ENCODE measurements around the gene ZNF865. TPM values are rescaled to one million over a fixed set of nuclear protein-coding genes. Genes with fewer than 3 reads are reported as not detected.
A peak's percentile ranks its signal among the peaks of the same experiment; 100 is the strongest.

The ZNF865 gene
- total RNA-seq, 1 experiment from 2014 or later: 1.0 TPM

DNA sequence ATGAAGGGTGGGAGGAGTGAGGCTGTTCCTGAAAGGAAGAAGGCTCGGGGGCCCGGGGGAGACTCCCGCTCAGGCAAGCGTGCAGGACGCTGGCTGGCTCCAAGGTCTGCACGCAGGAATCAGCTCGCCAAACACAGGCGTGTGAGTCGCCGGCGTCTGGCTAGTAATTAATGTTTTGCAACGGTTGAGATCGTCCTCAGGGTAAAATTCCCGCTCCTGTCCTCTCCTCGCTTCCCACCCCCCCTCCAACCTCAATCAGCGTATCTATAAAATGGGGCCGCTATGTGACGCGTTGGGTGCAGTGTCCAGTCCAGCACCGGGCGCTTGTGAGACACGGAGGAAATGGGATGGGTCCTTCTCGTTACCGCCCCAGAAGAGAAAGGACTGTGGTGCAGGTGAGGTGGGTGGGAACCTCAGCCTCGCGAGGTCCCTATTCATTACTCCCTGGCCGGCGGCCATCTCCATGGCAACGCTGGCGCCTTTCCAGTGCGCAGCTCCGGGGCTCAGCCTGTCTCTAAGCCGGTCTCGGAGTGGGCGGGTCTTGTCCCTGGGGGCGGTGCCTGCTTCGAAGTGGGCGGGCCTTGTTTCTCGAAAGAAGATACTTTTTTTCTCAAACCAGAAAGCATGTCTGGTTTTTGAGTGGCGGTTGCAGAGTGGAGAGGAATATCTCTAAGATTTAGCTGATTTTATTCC, 18.3 kb upstream of the ZNF865 start:
- DNase-seq (ENCODE audit: low spot score): peak; percentile 95

- no peak for DNase-seq (ENCODE audit: low spot score)
Measured at GRCh38 chr19:55588738-55589137, 16.7 kb upstream of the ZNF865 start.

- no peak for DNase-seq (ENCODE audit: low spot score)
Measured at GRCh38 chr19:55590109-55590508, 15.3 kb upstream of the ZNF865 start.

GRCh38 chr19:55590617-55591016, 14.8 kb upstream of the ZNF865 start:
- DNase-seq (ENCODE audit: low spot score): no peak

DNA sequence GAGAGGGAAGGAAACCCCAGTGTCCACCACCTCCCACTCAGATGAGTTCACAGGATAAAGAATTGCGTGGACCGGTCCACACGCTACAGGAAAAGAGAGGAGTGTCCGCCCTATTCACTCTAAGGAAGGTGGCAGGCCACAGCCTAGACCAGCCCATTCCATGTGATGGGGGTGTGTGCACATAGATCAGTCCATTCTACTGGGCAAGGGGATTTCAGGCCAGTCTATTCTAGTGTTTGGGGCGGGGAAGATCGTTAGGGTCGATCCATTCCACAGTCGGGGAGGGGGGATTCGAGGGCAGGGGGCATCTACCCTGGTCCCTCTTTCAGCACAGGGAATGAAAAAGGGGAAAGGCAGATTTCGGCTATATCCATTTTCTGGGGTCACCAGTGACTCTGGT, 13.9 kb upstream of the ZNF865 start:
- no peak for DNase-seq (ENCODE audit: low spot score)

DNA sequence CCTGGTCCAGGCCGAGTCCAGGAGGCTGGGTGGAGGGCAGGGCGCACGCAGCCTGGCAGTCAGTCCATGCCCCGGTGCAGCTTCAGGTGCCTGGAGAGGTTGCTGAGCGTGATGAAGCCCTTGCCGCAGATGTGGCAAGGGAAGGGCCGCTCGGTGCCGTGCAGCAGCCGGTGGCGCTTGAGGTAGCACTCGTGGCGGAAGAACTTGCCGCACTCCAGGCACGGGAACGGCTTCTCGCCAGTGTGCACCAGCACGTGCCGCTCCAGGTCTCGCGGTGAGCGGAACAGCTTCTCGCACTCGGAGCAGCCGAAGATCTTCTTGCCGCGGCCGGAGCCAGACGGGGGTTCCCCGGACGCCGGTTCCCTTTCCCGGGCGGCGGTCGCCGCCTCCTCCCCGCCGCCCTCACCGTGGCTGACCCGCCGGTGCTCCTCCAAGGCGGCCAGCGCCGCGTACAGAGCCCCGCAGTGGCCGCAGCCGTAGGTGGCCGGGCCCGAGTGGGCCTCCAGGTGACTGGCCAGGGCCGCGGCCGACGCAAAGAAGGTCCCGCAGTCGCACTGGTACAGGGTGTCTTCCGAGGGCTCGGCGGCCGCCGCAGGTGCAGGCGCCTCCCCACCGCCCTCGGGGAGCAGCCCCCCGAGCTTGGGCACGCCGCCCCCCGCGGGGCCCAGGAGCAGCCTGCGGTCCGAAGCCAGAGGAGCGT, 12.9 kb upstream of the ZNF865 start:
- no peak for DNase-seq (ENCODE audit: low spot score)

DNA sequence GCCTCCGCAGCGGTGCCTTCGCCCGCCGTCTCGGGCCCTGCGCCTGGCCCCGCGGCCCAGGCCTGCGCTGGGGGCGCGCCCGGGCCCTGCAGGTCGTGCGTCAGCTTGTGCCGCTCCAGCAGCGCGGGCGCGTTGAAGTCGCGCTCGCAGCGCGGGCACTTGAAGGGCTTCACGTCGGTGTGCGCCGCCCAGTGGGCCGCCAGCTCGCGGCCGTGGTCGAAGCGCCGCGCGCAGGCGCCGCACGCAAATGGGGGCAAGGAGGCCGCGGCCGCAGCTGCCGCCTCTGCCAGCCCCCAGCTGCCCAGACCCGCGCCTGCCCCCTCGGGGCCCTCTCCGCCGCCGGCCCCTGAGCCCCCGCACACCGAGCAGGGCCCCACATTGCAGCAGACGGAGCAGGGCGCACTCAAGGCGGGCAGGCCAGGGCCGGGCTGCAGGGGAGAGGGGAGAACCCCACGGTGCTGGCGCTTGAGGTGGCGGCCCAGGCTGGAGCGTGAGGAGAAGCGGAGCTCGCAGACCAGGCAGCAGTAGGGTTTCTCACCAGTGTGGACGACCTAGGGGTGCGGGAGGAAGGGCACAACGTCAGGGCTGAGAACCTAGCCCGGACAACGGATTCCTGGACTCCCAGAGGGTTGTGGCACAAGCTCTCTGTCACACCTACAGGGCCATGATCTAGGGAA, 12.2 kb upstream of the ZNF865 start:
- DNase-seq (ENCODE audit: low spot score): no peak

DNA sequence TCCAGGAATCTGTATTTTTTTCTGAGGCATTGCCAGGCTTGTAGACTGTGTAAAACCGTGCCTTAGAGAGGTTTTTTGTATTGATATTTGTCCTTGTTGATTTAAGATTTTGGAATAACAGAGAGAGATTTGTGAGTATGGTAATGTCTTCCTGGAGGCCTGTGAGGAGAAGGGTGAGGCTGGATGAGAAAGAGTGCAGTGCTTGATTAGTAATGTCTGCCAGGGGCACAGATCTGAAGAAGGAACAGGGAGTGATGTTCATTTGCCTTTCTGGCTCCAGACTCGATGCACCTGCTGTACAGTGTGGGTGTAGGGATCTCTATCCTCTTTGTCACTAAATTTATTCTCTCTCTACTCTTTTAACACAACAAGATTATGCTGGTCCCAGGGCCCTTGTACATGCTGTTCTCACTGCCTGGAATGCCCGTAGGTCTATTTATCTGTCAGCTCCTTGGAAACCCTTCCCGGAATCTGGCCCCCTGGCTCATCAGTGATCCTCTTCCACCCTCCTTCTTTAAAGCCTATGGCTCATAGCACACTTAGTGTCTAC, 10.4 kb upstream of the ZNF865 start:
- no peak for DNase-seq (ENCODE audit: low spot score)

GRCh38 chr19:55596304-55596703, 9.1 kb upstream of the ZNF865 start:
- no peak for DNase-seq (ENCODE audit: low spot score)

- DNase-seq (ENCODE audit: low spot score): no peak
Measured at GRCh38 chr19:55597501-55597921, 7.9 kb upstream of the ZNF865 start.

DNA sequence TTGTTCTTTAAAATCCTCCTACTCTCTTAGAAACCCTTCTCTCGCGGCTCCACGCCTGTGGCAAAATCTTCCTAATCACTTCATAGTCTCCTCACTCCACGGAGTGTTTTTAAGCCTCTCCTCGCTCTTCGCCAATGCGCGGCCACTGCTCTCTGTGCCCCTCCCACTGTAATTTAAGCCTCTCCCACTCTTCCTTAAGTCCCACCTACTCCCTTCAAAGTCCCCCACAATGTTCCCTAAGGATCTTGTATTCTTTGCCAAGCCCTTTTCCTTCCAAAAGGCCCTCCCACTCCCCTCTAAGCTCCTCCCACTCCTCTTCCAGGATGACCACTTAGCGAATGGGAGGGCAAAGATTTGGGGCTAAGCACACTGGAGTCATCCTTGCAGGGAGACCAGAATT, 7.4 kb upstream of the ZNF865 start:
- DNase-seq (ENCODE audit: low spot score): no peak

GRCh38 chr19:55598719-55599467, 6.6 kb upstream of the ZNF865 start:
- peak; percentile 99 for DNase-seq (ENCODE audit: low spot score)

DNA sequence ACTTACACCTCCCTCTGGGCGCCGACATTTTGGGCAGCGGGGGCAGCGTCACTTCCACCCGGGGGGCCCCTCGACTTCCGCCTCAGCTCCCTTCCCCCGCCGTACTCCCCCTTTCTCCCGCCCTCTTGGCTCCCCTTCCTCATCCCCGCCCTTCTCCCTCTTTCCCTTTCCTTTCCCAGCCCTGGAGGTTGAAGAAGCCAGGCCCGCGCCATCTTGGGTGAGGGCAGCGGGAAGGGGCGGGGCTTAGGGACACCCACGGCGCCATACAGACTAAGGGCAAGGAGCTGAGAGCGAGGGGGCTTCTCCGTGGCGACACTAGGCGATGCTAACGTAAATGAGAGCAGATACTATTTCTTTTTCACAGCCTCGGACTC, 6.0 kb upstream of the ZNF865 start, which contains the start of gene FIZ1:
Gene FIZ1 (minus strand): TSS at position 50 of the 374 bp plus-strand sequence. CDS start 1,652 bp downstream, outside the sequence.
- DNase-seq (ENCODE audit: low spot score): peak; percentile 100

DNA sequence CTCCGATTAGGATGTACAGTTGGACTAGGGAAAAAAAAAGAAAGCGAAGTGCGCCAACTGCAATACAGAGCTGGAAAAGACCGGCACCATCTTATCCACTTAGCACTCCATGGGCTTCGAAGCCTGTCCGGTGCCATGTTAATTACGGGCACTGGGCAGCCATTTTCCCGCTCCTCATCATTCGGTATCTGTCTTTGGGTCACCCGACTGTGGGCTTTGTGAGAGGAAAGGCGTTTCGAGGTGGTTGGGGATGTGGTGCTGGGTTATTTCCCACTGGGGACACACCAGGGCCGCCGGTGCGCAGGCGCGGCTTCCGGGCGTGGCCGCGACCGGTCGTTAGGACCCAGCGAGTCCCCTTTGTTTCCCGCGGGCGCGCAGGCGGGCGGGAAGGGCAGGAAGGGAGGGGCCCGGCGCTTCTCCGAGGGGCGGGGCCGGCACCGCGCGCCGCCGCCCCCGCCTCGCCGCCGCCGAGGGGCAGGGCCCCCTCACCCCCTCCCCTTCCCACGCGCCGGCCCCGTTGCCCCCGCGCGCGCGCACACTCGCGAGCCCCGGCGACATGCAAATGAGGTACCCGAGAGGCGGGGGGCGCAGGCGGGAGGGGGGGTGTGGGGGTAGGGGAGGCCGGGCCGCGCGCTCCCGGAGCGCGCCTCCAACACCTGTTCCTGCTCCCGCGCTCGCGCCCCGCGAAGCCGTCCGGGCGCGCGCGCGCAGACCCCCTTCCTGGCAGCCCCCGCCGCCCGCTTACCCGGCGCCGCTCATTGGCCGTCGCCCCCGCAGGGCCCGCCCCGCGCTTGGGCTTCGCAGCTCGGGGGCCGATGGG, 5.4 kb upstream of the ZNF865 start, which contains the start of gene ZNF524:
Gene ZNF524 (plus strand): TSS at position 447 of the 820 bp plus-strand sequence. CDS start 1,825 bp downstream, outside the sequence.
- peak; percentile 95 for DNase-seq (ENCODE audit: low spot score)

DNA sequence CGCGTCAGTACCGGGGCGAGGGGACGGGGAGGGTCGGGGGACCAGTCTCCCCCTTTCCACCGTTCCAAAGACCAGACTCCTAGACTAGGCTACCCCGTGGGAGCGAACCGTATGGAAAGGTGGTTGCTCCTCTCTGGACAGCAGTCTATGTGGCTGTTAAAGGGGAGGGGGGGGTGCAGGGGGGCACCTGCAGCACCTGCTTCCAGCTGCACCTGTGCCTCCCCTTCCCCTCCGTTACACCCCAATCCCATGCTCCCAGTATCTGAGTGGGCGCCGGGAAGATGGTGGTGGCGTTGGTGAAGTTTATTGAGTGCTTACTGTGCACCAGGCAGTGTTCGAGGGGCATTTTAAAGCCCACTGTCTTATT, 4.8 kb upstream of the ZNF865 start:
- DNase-seq (ENCODE audit: low spot score): no peak

- no peak for DNase-seq (ENCODE audit: low spot score)
Measured at GRCh38 chr19:55601084-55601483, 4.4 kb upstream of the ZNF865 start.

GRCh38 chr19:55602104-55603001, 3.1 kb upstream of the ZNF865 start:
- DNase-seq (ENCODE audit: low spot score): no peak

DNA sequence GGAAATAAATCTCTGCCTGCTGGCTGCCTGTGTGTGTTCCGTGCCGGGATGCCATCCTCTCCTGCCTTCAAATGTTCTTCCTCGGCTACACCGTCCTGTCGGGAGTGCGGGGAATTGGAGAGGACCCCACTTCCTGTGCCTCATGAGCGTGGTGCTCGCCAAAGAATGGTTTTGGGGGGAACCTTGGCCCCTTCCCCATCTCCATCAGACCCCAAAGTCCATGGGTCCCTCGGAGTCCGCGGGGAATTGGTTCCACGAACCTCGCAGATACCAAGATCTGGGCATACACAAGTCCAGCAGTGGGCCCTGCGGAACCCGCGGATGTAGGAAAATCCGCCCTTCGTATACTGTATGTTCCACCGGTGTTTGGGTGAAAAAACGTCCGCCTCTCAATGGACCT, 2.3 kb upstream of the ZNF865 start:
- DNase-seq (ENCODE audit: low spot score): no peak

GRCh38 chr19:55603581-55604292, 1.7 kb upstream of the ZNF865 start:
- no peak for DNase-seq (ENCODE audit: low spot score)
